ENCODE results near the gene CNKSR3.

- TF ChIP-seq CTCF (IDR thresholded peaks at IDR 0.05; ENCODE audit: insufficient read depth, low read length) (no peak), POLR2AphosphoS5 (IDR thresholded peaks at IDR 0.05; ENCODE audit: low read depth) (no peak), REST (IDR thresholded peaks at IDR 0.05; ENCODE audit: insufficient replicate concordance, low read depth) (no peak), SPI1 (IDR thresholded peaks at IDR 0.05; ENCODE audit: borderline replicate concordance, low read depth) (no peak), GABPA (IDR thresholded peaks at IDR 0.05; ENCODE audit: low read depth) (no peak)
These were observed 48.0 kb upstream of the CNKSR3 start for GRCh38 chr6:154558513-154558912.

Measured in HL-60 (cell line).